ENCODE results near the gene CGB8.
"Not testable (repeated sequence)": the region's sequence is repeated elsewhere in the genome, so short reads cannot be mapped to it uniquely, and the experiment has no call there.

- TF ChIP-seq POLR2AphosphoS5, CTCF (IDR thresholded peaks at IDR 0.05): not testable (repeated sequence)
Measured at GRCh38 chr19:49029749-49030148, 19.2 kb downstream of the CGB8 start.

Data from breast epithelium (tissue), 3 donors.